Uterus (tissue), 4 donors: ENCODE measurements around the gene RNU7-1. TPM values are rescaled to one million over a fixed set of nuclear protein-coding genes. Genes with fewer than 3 reads are reported as not detected.

Experiments used
- DNase-seq, 2 donors: peaks; one replicate each; pipeline ENCODE4 v3.0.0-alpha.2; 2019 to 2020
- H3K27ac ChIP-seq, 2 donors: fragments of 200-600 bp; sonication (generic); 1 replicate in 1 of 2; 2 replicates in 1 of 2; pipeline ENCODE4 v1.5.1; 2016 to 2018
- H3K27me3 ChIP-seq, 2 donors: fragments of 200-600 bp; sonication (generic); one replicate each; pipeline ENCODE4 v1.5.1; 2018 to 2019; ENCODE audit warnings: control low read depth in 1 of 2
- H3K36me3 ChIP-seq, 2 donors: fragments of 200-600 bp; sonication (generic); one replicate each; pipeline ENCODE4 v1.5.1; 2019; ENCODE audit warnings: control low read depth in 1 of 2
- H3K4me1 ChIP-seq, 2 donors: fragments of 200-600 bp; sonication (generic); one replicate each; pipeline ENCODE4 v1.5.1; 2018 to 2019; ENCODE audit warnings: control low read depth in 1 of 2
- H3K4me3 ChIP-seq, 2 donors: fragments of 200-600 bp; sonication (generic); 1 replicate in 1 of 2; 2 replicates in 1 of 2; pipeline ENCODE4 v1.5.1; 2018 to 2019; ENCODE audit warnings: mild to moderate bottlenecking in 1 of 2
- H3K9me3 ChIP-seq, 2 donors: fragments of 200-600 bp; sonication (generic); one replicate each; pipeline ENCODE4 v1.5.1; 2019; ENCODE audit warnings: control low read depth in 1 of 2
- POLR2A ChIP-seq, 2 donors: fragments of 450-650 bp; IDR thresholded peaks; one replicate each; pipeline ENCODE4 v1.6.1; 2016; ENCODE audit warnings: antibody characterized with exemption in 2 of 2, mild to moderate bottlenecking in 1 of 2, moderate library complexity in 1 of 2
- intact Hi-C: fragments of 100-400 bp; cut with DNase I; formaldehyde crosslinking; loops from one replicate; pipeline ENCODE4 v1.15.1; 2023; ENCODE audit warnings: low total_unique reads
- total RNA-seq, 4 donors: library from RNA; depleted of rRNA in 3 of 4; stranded (reverse); fragments of >200 nt in 3 of 4; gene quantifications; one replicate each; pipeline versions ENCODE4 v1.1.0 to v1.2.4, GENCODE V29; 2014 to 2023
- TF ChIP-seq, protein P1 (sequence below), 4 experiments: fragments of 200-600 bp in 2 of 4; fragments of 450-650 bp in 2 of 4; sonication (generic) in 2 of 4; IDR thresholded peaks; one replicate each; pipeline ENCODE4 v1.5.1; 2016 to 2019; ENCODE audit warnings: antibody characterized with exemption in 4 of 4, mild to moderate bottlenecking in 2 of 4, moderate library complexity in 1 of 4
- donor health status: DM: yes; HTN: yes; CAD: no.

Gene RNU7-1
- total RNA-seq, 4 donors from 2014 or later, result not detected

DNA sequence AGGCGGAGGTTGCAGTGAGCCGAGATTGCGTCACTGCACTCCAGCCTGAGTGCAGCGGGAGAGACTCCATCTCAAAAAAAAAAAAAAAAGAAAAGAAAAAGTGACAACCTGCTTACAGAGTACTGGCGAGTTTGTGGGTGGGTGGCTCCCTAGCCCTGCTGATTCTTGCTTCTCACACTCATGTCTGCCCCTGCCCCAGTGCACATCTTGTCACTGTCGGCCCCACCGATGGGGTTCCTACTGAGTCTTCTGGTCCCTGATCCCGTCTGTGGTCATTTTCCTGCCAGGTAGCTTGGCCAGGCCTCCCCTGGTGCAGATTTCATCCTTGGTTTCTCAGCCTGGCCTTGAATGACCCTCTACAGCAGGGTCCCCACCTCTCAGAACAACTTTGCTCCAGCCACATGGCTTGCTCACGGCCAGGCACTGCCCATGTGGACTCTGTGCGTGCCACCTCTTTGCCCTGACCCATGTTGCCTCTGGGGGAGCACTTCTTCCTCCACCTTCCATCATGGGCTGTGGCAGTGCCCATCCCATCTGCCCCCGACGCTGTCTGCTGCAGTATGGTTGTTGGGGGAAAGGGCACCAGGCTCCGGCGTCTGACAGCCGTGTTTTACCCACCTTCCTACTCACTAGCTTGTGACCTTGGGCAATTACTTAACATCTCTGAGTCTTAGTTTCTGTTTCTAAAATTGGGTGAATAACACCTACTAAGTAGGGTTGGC, 5.4 kb downstream of the RNU7-1 start:
- Histone ChIP-seq H3K9me3 (no peaks in the 10 kb centered on the region), H3K4me3 (no peak overlapping the region), H3K27ac (no peak overlapping the region), H3K36me3 (no peaks in the 10 kb centered on the region), H3K27me3 (no peaks in the 10 kb centered on the region), H3K4me1 (peaks cover 4 to 6% of the 10 kb centered on the region in 2 donors)
- no peak for DNase-seq
- no peak for TF ChIP-seq POLR2A (IDR thresholded peaks at IDR 0.05)
- TF ChIP-seq, protein P1, sequence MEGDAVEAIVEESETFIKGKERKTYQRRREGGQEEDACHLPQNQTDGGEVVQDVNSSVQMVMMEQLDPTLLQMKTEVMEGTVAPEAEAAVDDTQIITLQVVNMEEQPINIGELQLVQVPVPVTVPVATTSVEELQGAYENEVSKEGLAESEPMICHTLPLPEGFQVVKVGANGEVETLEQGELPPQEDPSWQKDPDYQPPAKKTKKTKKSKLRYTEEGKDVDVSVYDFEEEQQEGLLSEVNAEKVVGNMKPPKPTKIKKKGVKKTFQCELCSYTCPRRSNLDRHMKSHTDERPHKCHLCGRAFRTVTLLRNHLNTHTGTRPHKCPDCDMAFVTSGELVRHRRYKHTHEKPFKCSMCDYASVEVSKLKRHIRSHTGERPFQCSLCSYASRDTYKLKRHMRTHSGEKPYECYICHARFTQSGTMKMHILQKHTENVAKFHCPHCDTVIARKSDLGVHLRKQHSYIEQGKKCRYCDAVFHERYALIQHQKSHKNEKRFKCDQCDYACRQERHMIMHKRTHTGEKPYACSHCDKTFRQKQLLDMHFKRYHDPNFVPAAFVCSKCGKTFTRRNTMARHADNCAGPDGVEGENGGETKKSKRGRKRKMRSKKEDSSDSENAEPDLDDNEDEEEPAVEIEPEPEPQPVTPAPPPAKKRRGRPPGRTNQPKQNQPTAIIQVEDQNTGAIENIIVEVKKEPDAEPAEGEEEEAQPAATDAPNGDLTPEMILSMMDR (IDR thresholded peaks at IDR 0.05), result no peak
- intact Hi-C loops, result loop anchor here (10.0 kb wide), 1 partner anchor 166 kb away; no protein-coding TSS in a partner anchor

DNA sequence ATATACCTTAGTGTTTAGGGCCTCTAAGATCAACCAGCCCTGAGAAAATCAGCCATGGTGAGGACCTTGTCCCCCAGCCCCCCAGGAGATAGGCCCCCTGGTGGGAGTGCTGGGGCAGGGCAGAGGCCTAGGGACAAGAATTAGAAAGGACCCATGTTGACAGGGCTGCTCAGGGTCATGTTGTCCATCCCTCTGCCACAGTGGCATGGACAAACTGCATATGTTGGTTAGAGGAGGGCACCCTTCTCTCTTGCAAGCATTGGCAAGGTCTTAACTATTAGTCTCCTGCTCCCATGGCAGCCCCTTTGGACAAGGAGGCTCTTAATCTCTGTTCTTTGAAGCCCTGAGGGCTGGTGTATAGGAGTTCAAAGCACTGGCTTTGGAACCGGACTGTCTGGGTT, 6.8 kb downstream of the RNU7-1 start:
- H3K4me1 ChIP-seq, result peaks cover 0 to 6% of the 10 kb centered on the region in 2 donors
- DNase-seq, result no peak
- H3K4me3 ChIP-seq, result no peak overlapping the region
- no peak overlapping the region for H3K27ac ChIP-seq
- H3K9me3 ChIP-seq, result no peaks in the 10 kb centered on the region
- no peaks in the 10 kb centered on the region for H3K36me3 ChIP-seq
- intact Hi-C loops, result no loop called here
- TF ChIP-seq, protein P1 (IDR thresholded peaks at IDR 0.05), result no peak
- TF ChIP-seq POLR2A (IDR thresholded peaks at IDR 0.05), result no peak
- no peaks in the 10 kb centered on the region for H3K27me3 ChIP-seq

DNA sequence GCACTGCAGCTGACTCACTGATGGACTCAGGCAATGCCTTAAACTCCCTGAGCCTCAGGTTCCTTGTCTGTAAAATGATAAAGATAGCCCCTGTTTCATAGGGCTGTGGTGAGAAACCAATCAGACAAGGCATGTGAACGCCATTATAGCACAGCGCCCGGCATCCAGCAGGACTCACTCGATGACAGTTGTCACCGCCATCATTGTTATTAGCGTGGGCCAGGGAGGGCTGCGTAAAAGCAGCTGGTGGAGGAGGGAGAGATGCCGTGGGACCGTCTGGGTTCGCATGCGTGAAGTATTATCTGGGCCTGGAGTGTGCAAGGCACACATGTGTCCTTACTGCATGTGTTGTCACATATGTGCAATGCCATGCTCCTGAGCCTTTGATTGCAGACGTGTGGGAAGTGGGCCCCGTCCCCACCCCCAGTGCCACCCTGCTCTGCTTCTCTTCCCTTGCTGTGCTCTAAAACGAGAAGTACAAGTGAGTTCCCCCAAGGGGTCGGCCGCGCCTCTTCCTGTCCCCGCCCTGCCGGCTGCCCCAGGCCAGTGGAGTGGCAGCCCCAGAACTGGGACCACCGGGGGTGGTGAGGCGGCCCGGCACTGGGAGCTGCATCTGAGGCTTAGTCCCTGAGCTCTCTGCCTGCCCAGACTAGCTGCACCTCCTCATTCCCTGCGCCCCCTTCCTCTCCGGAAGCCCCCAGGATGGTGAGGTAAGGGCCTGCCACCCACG, 7.4 kb downstream of the RNU7-1 start, which contains the start of gene PTPN6:
Gene PTPN6 (plus strand): TSS at position 546 of the 730 bp plus-strand sequence. CDS start 157 bp downstream, at position 703.
- no peak for DNase-seq
- Histone ChIP-seq H3K27me3 (no peaks in the 10 kb centered on the region), H3K9me3 (no peaks in the 10 kb centered on the region), H3K4me3 (peak within 1 kb of the TSS in 1 of 2 donors; percentile 1), H3K27ac (no peak within 1 kb of the TSS), H3K36me3 (no peaks in the 10 kb centered on the region), H3K4me1 (peaks cover 0 to 3% of the 10 kb centered on the region in 2 donors)
- intact Hi-C loops, result no loop called here
- TF ChIP-seq, protein P1 (IDR thresholded peaks at IDR 0.05), result no peak
- TF ChIP-seq POLR2A (IDR thresholded peaks at IDR 0.05), result no peak

DNA sequence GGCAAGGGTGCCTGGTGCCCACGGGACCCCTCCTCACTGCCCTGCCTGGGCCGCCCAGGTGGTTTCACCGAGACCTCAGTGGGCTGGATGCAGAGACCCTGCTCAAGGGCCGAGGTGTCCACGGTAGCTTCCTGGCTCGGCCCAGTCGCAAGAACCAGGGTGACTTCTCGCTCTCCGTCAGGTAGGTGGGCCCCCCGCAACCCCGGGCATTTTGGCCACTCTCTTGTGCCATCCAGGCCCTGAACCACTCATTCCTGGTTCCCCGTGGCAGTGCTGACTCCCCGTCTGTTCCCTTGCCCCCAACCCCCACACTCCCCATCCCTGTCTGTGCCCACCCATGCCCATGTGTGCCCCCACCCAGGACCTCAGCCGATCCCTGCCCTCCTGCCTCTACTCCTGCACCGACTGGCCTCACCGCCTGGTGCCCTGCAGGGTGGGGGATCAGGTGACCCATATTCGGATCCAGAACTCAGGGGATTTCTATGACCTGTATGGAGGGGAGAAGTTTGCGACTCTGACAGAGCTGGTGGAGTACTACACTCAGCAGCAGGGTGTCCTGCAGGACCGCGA, 8.0 kb downstream of the RNU7-1 start:
- Histone ChIP-seq H3K27me3 (no peaks in the 10 kb centered on the region), H3K4me3 (no peak overlapping the region), H3K4me1 (no peaks in the 10 kb centered on the region), H3K9me3 (no peaks in the 10 kb centered on the region), H3K36me3 (no peaks in the 10 kb centered on the region), H3K27ac (no peak overlapping the region)
- DNase-seq, result no peak
- TF ChIP-seq, protein P1 (IDR thresholded peaks at IDR 0.05), result no peak
- no peak for TF ChIP-seq POLR2A (IDR thresholded peaks at IDR 0.05)
- intact Hi-C loops, result no loop called here
